Measurements from ENCODE around the gene BRWD1.

BRWD1 gene

DNA sequence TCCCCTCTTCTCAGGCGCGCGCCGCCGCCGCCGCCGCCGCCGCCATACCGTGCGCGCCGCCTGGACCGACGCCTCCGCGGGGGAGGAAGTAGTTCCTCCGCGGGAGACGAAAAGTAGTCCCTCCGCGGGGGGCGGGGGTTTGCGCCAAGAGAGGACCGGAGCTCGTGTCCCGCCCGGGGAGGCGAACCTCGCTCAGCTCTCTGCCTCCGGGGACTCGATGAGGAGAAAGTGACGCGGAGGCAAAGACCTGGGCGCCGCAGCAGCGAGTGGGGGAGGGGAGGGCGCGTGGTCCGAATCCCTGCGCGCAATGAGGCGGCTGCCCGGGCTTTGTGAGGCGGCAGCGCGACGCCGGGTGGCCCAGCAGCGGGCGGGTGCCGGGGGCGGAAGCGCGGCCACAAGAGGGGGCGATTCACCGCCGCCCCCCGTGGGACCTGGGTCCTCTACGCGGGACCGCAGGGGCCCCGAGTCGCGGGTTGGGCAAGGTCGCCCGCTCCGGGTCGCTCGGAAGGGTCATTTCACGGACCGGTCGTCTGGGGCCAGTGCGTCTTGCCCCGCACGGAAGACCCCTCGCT, at the start of gene BRWD1:
TSS of gene BRWD1 (minus strand) at position 62 of the 572 bp plus-strand sequence. CDS start 141 bp downstream, outside the sequence.
- peak; percentile 60 for DNase-seq (ENCODE audit: low read depth)

DNA sequence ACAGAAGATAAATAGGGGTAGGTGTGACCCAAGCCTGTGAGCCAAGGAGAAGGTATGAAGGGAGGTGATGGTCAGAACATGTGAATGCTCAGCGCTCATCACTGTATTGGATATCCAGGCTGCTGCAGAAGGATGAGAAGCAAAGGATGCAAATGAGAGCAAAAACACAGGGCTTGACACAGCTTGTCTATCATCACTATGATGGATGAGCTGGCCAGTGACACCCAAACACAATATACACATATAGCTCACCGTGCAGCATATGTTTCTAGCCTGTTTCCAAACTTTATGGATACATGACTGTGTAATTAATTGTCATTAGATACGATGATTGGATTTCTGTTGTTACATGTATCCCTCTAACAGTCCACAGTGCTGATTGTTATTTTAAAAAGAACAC, 49.3 kb upstream of the BRWD1 start:
- no peak for DNase-seq (ENCODE audit: low read depth)

DNA sequence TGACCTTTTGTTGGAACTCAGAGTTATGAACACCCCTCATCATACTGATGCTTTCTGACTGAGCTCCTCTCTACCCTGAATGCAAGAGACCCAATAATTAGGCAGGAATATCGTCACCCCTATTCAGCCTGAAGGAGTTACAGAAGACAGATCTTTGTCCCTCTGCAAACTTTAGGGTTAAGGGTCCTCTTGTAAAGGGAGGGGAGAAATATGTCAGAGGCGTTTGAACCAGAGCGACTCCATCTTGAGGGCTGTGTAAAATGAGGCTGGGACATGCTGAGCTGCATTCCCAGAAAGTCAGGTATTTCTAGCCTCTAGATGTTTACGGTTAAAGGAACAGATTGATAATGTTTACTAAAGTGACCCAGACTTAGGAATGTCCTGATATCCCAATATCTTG, 46.0 kb upstream of the BRWD1 start:
- no peak for DNase-seq (ENCODE audit: low read depth)

DNA sequence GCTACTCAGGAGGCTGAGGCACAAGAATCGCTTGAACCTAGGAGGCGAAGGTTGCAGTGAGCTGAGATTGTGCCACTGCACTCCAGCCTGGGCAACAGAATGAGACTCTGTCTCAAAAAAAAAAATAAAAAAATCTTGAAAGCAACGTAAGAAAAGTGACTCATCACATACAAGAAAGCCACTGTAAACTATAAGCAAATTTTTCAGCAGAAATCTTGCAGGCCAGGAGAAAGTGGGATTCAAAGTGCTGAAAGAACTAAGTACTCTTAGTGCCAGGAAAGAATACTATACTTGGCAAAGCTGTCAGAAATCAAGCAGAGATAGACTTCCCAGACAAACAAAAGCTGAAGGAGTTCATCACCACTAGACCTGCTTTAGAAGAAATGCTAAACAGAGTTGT, 39.9 kb upstream of the BRWD1 start:
- no peak for DNase-seq (ENCODE audit: low read depth)

DNA sequence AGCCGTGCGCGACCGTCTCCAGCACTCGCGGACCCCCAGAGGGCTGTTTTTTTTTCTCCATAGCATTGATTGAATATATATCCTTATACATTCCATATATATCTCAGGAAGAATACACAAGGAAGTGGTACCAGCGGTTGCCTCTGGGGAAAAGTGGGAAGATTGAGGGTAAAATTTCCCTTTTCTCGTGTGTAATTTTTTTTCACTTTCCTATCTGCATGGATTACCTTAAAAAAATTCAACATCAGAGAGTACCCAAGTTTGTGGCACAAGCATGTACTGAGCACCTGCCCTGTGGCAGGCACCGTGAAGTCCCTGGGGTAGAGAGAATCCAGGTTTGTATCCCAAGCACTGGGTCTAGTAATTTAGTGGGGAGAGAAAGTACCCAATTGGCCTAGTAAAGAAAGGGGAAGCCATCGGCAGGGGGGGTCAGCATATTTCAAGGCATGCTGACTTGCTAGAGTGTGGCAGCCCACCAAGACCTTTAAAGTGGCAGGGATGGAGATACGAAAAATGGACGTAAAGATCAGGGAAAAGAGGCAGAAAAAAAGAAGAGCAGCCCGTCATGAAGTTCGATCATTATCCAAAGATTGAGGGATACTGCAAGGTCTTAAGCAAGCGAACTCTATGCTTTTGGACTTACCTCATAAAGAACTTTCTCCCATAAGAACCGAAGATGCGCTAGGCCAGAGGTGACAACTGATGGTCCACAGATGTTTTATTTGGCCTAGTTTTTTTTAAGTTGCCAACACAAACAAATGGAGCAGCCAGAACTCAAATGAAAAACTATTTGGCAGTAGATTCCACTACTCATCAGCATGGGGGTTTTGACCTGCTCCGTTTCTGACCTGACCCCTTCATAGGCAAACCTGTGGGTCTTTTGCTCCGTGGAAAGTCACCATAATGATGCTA, 36.9 kb upstream of the BRWD1 start:
- DNase-seq (ENCODE audit: low read depth), result no peak

DNA sequence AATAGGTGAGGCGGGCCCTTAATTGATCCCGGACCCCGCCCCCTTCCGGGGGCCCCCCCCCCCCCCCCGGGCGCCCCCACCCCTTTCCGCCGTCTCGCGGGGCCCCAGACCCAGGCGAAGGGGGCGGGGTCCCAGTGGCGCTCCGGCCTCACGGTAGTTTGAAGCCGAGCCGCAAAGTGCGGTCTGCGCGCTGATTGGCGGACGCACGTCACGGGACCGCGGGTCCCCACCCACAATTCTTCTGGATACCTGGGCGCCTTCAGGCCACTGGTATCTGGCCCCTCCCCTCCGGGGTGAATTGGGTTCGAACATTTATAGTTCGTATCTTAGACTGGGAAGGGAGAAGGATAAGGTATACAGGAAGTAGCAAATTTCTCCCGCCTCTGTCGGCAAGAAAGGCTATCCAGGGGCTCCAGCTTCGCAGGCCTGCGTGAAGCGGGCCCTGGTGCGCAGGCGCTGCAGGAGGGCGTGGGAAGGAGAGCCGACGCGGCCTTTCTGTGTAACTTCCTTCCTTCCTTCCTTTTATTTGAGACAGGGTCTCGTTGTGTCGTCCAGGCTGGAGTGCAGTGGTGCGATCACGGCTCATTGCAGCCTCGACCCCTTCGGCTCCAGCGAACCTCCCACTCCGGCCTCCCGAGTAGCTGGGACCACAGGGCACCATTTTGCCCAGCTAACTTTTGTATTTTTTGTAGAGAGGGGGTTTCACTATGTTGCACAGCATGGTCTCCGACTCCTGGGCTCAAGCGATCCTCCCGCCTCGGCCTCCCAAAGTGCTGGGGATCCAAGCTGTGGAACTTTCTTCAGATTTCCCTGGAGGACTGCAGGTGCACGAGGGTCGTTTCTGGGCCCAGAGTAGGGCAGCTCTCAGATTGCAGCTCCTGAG, 36.0 kb upstream of the BRWD1 start:
- DNase-seq (ENCODE audit: low read depth), result peak; percentile 97

DNA sequence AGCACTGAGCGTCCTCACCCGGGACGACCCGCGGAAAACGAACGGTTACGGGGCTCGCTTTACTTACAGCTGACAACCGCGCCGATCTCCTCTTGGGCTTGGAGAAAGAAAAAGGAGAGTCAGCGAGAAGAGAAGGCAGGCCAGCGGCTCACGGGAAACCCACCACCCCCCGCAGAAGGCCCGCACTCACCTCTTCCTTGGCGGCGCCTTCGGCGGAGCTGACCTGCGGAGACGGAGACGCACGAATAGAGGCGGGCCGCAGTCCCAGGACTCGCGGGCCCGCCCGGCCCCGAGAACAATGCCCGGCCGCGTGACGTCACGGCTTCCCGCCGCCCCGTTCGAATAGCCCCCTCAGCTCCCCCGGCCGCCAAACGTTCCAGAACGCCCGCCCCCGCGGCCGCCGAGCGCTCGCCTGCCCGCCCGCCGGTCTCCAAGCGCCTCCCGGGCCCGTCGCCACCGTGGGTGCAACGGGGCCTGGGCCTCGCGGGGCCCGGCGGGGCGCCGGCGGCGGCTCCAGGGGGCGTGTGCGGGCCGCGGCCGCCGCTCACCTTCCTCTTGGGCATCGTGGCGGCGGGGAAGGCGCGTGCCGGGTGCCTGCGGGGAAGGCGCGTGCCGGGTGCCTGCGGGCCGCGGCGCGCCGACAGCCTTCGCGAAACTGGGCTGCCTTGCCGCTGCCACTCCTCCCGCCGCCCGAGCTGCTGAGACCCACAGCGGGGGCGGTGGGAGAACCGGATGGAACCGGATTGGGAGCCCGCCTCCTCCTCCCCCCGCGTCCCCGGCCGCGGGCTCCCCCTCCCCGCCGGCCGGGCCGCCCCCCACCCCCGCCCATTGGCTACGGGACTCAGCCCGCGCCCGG, 35.2 kb upstream of the BRWD1 start, which contains the start of gene HMGN1:
TSS of gene HMGN1 (minus strand) at position 734 of the 856 bp plus-strand sequence. CDS start at position 563, 171 bp downstream.
- peak; percentile 89 for DNase-seq (ENCODE audit: low read depth)

DNA sequence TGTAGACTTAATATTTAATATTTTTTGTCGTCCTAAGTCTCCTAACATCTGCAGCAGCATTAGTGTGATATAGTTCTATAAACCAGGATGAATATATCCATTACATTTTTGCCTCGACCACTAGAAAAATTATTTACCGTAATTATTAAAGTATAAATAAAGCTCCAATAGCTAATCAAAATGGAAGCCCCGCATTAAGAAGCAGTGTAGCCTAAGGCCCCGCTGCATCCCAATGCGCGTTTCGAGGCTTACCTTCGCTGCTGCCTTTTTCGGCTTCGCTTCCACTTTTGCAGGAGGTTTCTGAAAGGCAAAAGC, 34.6 kb upstream of the BRWD1 start:
- no peak for DNase-seq (ENCODE audit: low read depth)

DNA sequence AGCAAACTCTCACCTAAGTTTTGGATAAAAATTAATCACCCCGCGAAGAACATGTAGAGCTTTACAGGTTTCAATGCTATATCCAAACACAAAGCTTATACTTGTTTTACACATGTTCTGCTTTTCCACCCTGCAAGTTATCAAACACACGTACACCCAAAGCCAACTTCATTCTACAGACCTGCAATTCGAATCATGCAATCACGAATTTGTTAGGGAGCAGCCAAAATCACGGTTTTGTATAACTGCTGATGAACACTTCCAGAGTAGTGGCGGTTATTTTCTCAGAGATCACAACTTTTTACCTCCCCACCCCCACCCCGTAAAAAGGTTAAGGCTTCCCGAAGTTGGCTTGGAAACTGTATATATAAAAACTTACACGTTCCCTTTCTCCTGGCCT, 34.1 kb upstream of the BRWD1 start:
- DNase-seq (ENCODE audit: low read depth), result no peak

DNA sequence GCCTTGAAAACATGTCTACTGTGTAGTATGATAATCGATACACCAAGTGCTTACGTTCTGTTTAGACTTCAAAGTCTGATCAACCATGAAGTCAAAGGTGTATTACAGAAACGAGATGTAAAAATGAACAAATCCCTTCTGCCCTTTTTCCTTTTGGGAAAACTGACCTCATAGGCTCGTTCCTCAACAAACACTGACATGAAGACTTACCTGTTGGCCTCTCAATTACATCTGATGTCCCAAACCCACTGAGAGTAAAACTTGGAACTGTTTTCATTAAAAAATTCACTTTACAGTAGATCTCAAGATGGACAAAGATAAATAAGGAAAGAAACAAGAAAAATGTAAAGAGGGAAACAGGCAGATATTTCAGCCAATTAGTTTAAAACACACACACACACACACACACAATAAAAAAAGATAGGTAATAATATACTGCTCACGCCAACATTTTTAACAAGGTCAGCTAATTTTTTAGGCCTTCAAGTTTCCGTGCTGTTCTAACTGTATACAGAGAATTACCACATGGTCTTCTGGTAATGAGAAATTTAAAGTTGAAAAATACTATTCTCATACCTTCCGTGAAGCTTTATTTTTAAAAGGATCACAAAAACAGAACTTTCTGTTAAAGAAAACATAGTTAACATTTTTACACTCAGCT, 33.4 kb upstream of the BRWD1 start:
- DNase-seq (ENCODE audit: low read depth), result no peak

DNA sequence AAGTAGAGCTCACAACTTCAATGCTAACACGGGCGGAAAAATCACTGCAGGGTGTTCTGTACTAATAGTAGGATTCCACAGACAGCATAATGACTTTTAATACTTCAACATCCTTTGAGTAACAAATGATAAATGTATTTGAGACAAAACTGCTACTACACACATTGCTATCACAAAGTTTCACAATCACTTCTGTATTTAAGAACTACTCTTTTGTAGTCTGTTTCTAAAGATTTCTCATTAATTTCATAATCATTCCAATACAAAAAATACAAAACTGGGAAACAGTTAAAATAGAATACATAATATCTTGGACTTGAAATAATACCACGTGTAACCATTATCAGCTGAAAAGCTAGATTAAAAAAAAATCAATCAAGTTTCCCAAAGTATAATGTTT, 32.8 kb upstream of the BRWD1 start:
- DNase-seq (ENCODE audit: low read depth), result no peak

DNA sequence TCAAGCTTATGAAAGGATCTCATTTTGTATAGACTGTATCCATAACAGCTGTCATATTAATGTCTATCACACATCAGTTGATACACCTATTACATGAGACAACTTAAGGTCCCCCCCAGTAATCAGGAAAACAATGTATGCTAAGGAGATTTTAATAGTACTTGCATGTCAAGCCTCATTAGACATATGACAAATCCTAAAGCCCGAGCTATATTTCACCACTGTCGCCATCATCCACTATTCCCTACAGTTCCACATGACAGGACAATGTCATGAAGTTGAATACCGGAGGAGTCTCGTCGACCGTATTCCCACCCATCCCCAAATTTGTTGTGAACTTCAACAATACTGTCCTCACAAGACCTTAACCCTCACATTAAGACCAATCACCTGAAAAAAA, 32.0 kb upstream of the BRWD1 start:
- no peak for DNase-seq (ENCODE audit: low read depth)

DNA sequence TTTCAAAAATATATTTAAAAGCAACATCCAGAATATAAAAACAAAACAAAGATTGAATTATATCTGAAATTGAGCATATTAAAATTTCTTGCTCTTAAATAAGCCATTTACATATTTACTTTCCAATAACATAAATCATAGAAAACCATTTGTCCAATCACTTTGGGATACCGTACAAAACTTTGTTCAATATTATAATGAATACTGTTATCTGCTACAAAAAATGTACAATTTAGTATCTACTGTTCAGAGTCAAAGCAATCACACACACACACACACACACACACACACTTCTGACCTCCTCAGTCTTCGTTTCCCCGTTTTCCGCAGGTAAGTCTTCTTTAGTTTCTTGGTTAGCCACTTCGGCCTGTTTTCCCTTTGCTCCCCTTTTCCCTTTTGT, 31.4 kb upstream of the BRWD1 start:
- DNase-seq (ENCODE audit: low read depth), result no peak

DNA sequence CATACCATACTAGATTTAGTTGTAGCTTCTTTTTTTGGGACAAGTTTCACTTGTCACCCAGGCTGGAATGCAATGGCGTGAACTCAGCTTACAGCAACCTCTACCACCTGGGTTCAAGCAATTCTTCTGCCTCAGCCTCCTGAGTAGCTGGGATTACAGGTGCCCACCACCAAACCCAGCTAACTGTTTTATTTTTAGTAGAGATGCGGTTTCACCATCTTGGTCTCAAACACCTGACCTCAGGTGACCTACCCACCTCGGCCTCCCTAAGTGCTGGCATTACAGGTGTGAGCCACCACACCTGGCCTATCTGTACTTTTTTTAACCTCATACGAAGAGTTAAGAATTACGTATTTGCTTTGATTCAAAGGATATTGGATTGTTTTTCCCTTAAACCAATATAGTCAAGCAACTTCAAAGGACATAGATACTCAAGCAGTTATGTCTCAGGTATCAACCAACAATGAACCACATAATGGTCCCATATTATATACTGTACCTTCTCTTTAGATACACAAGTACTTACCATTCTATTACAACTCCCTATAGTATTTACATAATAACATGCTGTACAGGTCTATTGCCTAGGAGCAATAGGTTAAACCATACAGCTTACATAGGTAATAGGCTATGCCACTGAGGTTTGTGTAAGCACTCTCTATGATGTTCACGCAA, 28.0 kb upstream of the BRWD1 start:
- no peak for DNase-seq (ENCODE audit: low read depth)

DNA sequence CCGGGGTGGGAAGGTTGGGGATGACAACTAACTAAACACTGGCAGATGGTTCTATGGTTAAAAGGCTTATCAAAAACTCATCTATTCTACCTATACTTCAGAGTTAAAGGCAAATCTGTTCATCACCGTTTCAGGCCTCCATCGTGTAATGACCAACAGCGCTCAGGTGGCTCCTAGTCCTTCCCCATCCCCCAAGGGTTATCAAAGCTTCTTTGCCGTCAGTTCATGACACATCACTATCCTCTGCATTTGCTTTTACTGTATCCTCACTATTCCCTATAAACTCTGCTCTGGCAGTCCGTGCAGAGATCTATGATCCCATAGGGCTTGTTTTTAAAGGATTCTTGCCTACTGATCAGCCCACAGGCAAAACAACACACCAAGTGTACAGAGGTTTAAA, 27.3 kb upstream of the BRWD1 start:
- DNase-seq (ENCODE audit: low read depth), result no peak

DNA sequence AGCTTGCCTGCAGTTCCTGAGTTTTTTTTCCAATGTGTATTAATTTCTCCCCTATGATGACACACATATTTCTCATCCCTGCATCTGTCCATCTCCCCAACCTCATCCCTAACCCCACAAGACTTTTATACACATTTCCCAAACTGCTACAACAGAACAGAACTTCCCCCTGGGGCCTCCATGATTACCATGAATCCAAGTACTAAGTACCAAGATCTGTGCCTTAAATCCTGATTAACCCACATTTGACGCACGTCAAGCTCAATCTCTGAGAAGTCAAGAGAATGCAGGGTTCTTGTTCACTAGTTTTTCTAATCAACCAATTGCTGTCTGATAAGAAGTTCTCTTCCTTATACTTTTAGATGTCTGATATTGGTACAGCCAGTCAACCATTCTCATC, 25.8 kb upstream of the BRWD1 start:
- no peak for DNase-seq (ENCODE audit: low read depth)

DNA sequence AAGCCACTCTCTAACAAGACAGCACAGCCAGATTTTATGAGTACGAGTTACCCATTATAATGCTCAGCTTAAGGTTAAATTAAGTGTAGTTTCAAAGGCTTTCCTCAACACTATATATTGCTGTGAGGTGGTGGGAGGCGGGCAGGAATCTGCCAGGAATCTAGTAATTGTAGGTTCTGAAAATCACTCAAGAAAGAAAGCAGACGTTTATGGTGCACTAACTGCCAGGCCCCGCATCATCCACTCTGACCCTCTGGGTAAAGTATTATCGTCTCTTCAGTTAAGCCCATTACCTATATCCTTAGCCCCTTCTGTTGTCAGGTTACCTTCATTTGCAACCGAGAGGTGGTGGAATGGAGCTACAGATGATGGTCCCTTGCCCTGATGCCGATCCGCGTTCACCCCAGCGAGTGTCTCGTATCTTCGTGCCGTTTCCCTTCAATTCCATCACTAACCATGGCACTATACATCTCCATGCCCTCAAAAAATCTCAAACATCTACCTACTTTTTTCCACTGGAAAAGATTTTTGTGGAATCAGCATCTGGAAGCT, 23.1 kb upstream of the BRWD1 start:
- DNase-seq (ENCODE audit: low read depth), result no peak

DNA sequence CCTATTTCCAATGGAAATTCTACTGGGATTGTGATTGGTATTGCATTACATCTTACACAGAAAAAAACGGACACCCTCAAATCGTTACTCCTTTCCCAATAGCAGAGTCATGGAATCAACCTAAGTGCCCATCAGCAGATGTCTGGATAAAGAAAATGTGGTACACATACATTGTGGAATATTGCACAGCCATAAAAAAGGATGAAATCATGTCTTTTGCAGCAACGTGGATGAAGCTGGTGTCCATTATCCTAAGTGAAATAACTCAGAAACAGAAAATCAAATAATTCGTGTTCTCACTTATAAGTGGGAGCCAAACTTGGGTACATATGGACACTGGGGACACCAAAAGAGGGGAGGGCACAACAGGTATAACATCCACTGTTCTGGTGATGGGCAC, 21.2 kb upstream of the BRWD1 start:
- no peak for DNase-seq (ENCODE audit: low read depth)

DNA sequence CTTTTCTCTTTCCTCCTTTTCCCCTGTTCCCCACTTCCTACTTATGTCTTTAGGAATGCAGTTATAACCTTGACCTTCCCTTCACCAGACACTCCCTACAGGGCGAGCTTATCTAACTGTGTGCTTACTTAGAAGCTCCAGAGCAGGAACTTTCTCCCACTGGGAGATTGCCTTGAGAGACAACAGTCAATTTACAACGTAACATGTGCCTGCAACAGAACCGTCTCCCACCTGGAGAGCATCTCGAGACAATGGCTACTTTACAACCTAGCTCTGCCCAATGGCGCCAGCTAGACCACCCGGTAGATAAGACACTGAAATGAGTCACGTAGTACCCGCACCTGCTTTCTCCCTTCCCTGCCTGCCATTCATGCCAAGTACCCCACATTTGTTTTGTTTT, 18.7 kb upstream of the BRWD1 start:
- DNase-seq (ENCODE audit: low read depth), result no peak

DNA sequence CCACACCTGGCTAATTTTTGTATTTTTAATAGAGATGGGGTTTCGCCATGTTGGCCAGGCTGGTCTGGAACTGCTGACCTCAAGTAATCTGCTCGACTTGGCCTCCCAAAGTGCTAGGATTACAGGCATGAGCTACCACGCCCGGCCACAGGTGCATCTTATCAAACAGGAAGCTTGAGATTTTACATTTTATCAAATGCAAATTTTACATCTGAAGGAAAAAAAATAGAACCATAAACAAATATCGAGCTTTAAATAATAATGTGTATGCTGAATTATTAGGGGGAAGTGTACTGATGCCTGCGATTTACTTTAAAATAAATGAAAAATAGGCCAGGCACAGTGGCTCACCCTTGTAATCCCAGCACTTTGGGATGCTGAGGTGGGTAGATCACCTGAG, 16.6 kb upstream of the BRWD1 start:
- DNase-seq (ENCODE audit: low read depth), result no peak
